Left ventricle myocardium inferior (tissue), 1 donor: ENCODE measurements around the gene BCAR3. TPM values are rescaled to one million over a fixed set of nuclear protein-coding genes. Genes with fewer than 3 reads are reported as not detected.
A peak's percentile ranks its signal among the peaks of the same experiment; 100 is the strongest.

Experiments used
- DNase-seq: peaks from one replicate; pipeline ENCODE4 v3.0.0-alpha.2; 2020
- H3K27ac ChIP-seq: fragments of 200-600 bp; replicated peaks from 2 replicates; pipeline ENCODE4 v1.8.0; 2021
- H3K27me3 ChIP-seq: fragments of 200-600 bp; 2 replicates; pipeline ENCODE4 v1.8.0; 2021; ENCODE audit warnings: low read depth
- H3K36me3 ChIP-seq: fragments of 200-600 bp; 2 replicates; pipeline ENCODE4 v1.8.0; 2021
- H3K4me1 ChIP-seq: fragments of 200-600 bp; 2 replicates; pipeline ENCODE4 v1.8.0; 2021
- H3K4me3 ChIP-seq: fragments of 200-600 bp; 2 replicates; pipeline ENCODE4 v1.8.0; 2021; ENCODE audit warnings: mild to moderate bottlenecking, moderate library complexity
- H3K9me3 ChIP-seq: fragments of 200-600 bp; replicated peaks from 2 replicates; pipeline ENCODE4 v1.8.0; 2021
- intact Hi-C: fragments of 100-400 bp; cut with micrococcal nuclease; formaldehyde crosslinking; loops from one replicate; pipeline ENCODE4 v1.11.0; 2022
- total RNA-seq: library from RNA; stranded (reverse); fragmentation: NEBNext Ultra II Directional; extraction: Animal tissue kit (Norgen Biotek cat#: 25700); gene quantifications from one replicate; pipeline ENCODE4 v1.2.1, GENCODE V29; 2021
- TF ChIP-seq, protein P1 (sequence below): fragments of 200-600 bp; IDR thresholded peaks from 2 replicates; pipeline ENCODE4 v1.8.0; 2021; ENCODE audit warnings: antibody characterized with exemption, mild to moderate bottlenecking, borderline replicate concordance
- donor health status: DM: no; HTN: yes; CAD: no; lungs with severe emphysema.

Gene BCAR3
- total RNA-seq, 1 donor from 2014 or later: 23.5 TPM

DNA sequence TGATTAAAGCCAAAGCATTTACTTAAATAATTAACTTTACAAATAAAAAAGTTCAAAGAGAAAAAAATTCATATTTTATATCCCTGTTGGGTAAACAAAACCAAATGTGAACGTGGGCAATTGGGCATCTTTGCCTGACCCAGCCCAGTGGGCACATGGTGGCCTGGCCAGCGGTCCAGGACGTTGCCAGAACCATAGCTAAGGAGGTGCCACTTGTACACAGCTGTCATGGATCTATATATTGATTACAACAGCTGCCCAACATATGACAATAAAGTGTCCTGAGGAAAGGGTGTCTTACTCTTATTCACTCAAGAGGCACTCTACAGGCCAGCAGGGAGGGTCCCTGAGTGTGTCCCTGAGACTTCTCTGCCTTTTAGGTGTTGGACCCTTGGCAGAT lies 78.5 kb downstream of the BCAR3 start:
- no peak overlapping the region for H3K4me3 ChIP-seq
- no peaks in the 10 kb centered on the region for H3K9me3 ChIP-seq
- H3K4me1 ChIP-seq: peaks cover 100% of the 10 kb centered on the region
- no peak for DNase-seq
- no peaks in the 10 kb centered on the region for H3K36me3 ChIP-seq
- H3K27ac ChIP-seq: peak overlapping the region; percentile 84
- TF ChIP-seq, protein P1, sequence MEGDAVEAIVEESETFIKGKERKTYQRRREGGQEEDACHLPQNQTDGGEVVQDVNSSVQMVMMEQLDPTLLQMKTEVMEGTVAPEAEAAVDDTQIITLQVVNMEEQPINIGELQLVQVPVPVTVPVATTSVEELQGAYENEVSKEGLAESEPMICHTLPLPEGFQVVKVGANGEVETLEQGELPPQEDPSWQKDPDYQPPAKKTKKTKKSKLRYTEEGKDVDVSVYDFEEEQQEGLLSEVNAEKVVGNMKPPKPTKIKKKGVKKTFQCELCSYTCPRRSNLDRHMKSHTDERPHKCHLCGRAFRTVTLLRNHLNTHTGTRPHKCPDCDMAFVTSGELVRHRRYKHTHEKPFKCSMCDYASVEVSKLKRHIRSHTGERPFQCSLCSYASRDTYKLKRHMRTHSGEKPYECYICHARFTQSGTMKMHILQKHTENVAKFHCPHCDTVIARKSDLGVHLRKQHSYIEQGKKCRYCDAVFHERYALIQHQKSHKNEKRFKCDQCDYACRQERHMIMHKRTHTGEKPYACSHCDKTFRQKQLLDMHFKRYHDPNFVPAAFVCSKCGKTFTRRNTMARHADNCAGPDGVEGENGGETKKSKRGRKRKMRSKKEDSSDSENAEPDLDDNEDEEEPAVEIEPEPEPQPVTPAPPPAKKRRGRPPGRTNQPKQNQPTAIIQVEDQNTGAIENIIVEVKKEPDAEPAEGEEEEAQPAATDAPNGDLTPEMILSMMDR: no peak
- intact Hi-C loops: no loop called here
- H3K27me3 ChIP-seq: no peaks in the 10 kb centered on the region

DNA sequence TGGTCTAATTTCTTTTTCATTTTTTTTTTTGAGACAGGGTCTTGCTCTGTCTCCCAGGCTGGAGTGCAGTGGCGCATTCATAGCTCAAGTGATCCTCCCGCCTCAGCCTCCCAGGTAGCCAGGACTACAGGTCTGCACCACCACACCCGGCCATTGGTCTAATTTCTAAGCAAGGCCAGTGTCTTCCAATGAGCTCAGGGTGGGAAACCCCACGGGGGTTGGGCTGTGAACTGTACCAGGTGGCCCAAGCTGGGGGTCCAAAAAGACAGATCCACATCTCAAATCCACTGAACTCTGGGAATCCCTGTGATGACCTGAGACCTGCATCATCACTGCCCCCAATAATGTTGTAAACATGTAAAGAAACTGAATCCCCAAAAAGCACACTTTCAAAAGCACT lies 79.5 kb downstream of the BCAR3 start:
- no peaks in the 10 kb centered on the region for H3K27me3 ChIP-seq
- H3K36me3 ChIP-seq: no peaks in the 10 kb centered on the region
- H3K4me3 ChIP-seq: no peak overlapping the region
- intact Hi-C loops: no loop called here
- H3K4me1 ChIP-seq: peaks cover 100% of the 10 kb centered on the region
- H3K27ac ChIP-seq: no peak overlapping the region
- H3K9me3 ChIP-seq: no peaks in the 10 kb centered on the region
- TF ChIP-seq, protein P1: no peak
- DNase-seq: no peak

DNA sequence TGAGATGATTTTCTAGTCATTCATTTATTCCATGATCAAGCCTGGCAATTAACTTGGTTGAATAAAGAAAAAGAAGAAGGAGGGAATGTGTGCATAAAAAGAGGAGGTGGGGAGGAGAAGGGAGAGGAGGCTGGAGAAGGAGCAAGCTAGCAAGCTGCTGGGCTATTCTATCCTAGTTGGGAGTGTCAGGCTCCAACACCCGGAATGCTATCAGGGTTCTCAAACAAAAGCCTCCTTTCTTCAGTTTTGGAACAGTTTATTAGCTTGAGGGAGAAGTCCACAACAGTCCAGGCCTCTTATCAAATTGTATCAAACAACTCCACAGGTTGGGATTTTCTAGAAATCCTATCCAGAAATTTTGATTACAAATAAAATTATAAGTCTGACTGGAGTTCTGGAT lies 80.0 kb downstream of the BCAR3 start:
- H3K4me3 ChIP-seq: no peak overlapping the region
- H3K9me3 ChIP-seq: no peaks in the 10 kb centered on the region
- H3K36me3 ChIP-seq: no peaks in the 10 kb centered on the region
- H3K27ac ChIP-seq: peak overlapping the region; percentile 78
- DNase-seq: no peak
- no peaks in the 10 kb centered on the region for H3K27me3 ChIP-seq
- TF ChIP-seq, protein P1: no peak
- peaks cover 100% of the 10 kb centered on the region for H3K4me1 ChIP-seq
- intact Hi-C loops: no loop called here

- intact Hi-C loops: no loop called here
- Histone ChIP-seq H3K27ac (peak overlapping the region; percentile 78), H3K4me1 (peaks cover 100% of the 10 kb centered on the region)
Observed at GRCh38 chr1:93600663-93601062, 81.0 kb downstream of the BCAR3 start.

DNA sequence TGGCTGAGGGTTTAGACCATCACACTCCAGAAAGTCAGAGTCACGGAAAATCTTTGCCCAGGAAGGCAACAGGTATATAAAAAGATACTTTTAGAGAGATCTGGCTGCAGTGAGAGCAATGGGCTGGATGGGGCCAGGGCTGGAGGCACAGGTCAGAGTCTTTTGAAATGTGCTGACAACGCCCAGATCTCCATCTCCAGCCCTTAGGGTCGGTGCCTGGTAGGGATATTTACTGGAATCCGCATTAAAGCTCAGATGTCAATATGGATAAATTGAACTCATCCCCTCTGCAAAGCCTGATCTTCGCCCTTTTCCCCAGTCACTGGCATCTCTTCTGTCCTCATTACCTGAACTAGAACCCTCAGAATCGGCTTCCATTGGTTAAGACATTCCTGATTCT lies 82.2 kb downstream of the BCAR3 start:
- Histone ChIP-seq H3K36me3 (no peaks in the 10 kb centered on the region), H3K27me3 (no peaks in the 10 kb centered on the region), H3K27ac (peak overlapping the region; percentile 78), H3K4me3 (no peak overlapping the region), H3K9me3 (no peaks in the 10 kb centered on the region), H3K4me1 (peaks cover 100% of the 10 kb centered on the region)
- no peak for DNase-seq
- intact Hi-C loops: no loop called here
- TF ChIP-seq, protein P1: no peak

More at GRCh38 chr1:93600663-93601062, 81.0 kb downstream of the BCAR3 start:
- TF ChIP-seq, protein P1: no peak
- Histone ChIP-seq H3K36me3 (no peaks in the 10 kb centered on the region), H3K4me3 (no peak overlapping the region), H3K27me3 (no peaks in the 10 kb centered on the region), H3K9me3 (no peaks in the 10 kb centered on the region)
- no peak for DNase-seq

- Histone ChIP-seq H3K4me1 (peaks cover 100% of the 10 kb centered on the region), H3K36me3 (no peaks in the 10 kb centered on the region), H3K27ac (peak overlapping the region; percentile 78), H3K4me3 (no peak overlapping the region), H3K27me3 (no peaks in the 10 kb centered on the region), H3K9me3 (no peaks in the 10 kb centered on the region)
- no peak for DNase-seq
- TF ChIP-seq, protein P1: no peak
- intact Hi-C loops: no loop called here
Observed at GRCh38 chr1:93598861-93599439, 82.7 kb downstream of the BCAR3 start.
